Mammary microvascular endothelial cell (primary cell): ENCODE measurements around the gene LRP3. TPM values are rescaled to one million over a fixed set of nuclear protein-coding genes. Genes with fewer than 3 reads are reported as not detected.

Source experiments
- total RNA-seq: library from RNA; depleted of rRNA; stranded (reverse); fragments of >200 nt; gene quantifications from 2 replicates; pipeline ENCODE4 v1.2.3, GENCODE V29; 2015

LRP3 gene
- total RNA-seq, result 16.4 and 19.7 TPM in 2 replicates

DNA sequence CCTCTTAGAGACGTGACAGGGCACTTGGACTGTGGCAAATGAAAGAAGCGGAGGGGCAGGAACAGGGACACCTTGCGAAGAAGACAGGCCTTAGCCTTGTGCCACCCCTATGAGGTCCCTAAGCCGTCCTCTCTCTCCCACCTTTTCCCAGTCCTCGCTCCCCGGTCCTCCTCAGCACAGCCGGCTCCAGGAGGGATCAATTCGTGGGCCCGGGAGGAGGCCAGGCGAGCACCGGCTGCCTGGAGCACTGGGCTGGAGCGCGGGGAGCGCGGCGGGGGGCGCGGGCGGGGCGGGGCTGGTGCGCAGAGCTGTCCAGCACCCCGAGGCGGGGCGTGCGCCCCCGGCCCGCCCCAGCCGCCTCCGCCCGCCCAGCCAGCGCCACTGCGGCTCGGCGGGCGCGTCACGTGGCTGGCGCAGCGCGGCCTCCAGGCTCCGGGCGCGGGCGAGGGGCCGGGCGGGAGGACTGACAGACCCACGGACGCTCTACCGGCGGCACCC lies at the start of gene LRP3:
TSS of gene LRP3 (plus strand) at position 466 of the 498 bp plus-strand sequence. CDS start 456 bp downstream, outside the sequence.

GRCh38 chr19:33225458-33225926 lies 31.4 kb downstream of the LRP3 start, which contains the start of gene SLC7A10:
Gene SLC7A10, minus strand, starts transcription at chr19:33225850. Its CDS starts 147 bp downstream, at chr19:33225703.

Other genes with a start within 250 kb of the LRP3 start
- 22.8 and 35.0 TPM in 2 replicates for gene CEP89, start 222.4 kb upstream of the LRP3 start, total RNA-seq
- gene FAAP24, start 222.1 kb upstream of the LRP3 start, total RNA-seq, result 2.2 and 5.5 TPM in 2 replicates
- 0.54 and 1.3 TPM in 2 replicates for gene RHPN2, start 129.4 kb upstream of the LRP3 start, total RNA-seq
- gene GPATCH1, start 113.1 kb upstream of the LRP3 start, total RNA-seq, result 5.2 and 8.2 TPM in 2 replicates
- gene WDR88, start 62.2 kb upstream of the LRP3 start, total RNA-seq, result not detected in 2 replicates
- gene SLC7A10, start 31.5 kb downstream of the LRP3 start, total RNA-seq, result not detected in 2 replicates
- not detected in 2 replicates for gene CEBPA, start 108.2 kb downstream of the LRP3 start, total RNA-seq
- 25.3 and 29.2 TPM in 2 replicates for gene CEBPG, start 179.4 kb downstream of the LRP3 start, total RNA-seq